ENCODE data around the gene FCF1.

Gene FCF1, protein sequence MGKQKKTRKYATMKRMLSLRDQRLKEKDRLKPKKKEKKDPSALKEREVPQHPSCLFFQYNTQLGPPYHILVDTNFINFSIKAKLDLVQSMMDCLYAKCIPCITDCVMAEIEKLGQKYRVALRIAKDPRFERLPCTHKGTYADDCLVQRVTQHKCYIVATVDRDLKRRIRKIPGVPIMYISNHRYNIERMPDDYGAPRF

GRCh38 chr14:74712499-74713394, at the start of gene FCF1, which contains the start of gene AREL1:
Gene FCF1, plus strand, starts transcription at chr14:74713144. Its CDS starts 54 bp downstream, at chr14:74713198.
Gene AREL1, minus strand, starts transcription at chr14:74713080. Its CDS starts 27,465 bp downstream, at chr14:74685615.
- DNase-seq (ENCODE audit: low read depth): peak; percentile 92
- TF ChIP-seq CTCF (IDR thresholded peaks at IDR 0.05; ENCODE audit: low read length, missing control alignments): no peak
- H3K4me3 ChIP-seq (replicated peaks; ENCODE audit: low read depth, low read length): peak within 1 kb of the TSS; percentile 74

- TF ChIP-seq CTCF (IDR thresholded peaks at IDR 0.05; ENCODE audit: low read length, missing control alignments): no peak
- DNase-seq (ENCODE audit: low read depth): no peak
- H3K4me3 ChIP-seq (replicated peaks; ENCODE audit: low read depth, low read length): no peak overlapping the region
Observed at GRCh38 chr14:74663884-74664283, 49.1 kb upstream of the FCF1 start.

GRCh38 chr14:74664717-74665116, 48.2 kb upstream of the FCF1 start:
- no peak overlapping the region for H3K4me3 ChIP-seq (replicated peaks; ENCODE audit: low read depth, low read length)
- DNase-seq (ENCODE audit: low read depth): no peak
- no peak for TF ChIP-seq CTCF (IDR thresholded peaks at IDR 0.05; ENCODE audit: low read length, missing control alignments)

GRCh38 chr14:74667758-74668157, 45.2 kb upstream of the FCF1 start:
- H3K4me3 ChIP-seq (replicated peaks; ENCODE audit: low read depth, low read length): no peak overlapping the region
- TF ChIP-seq CTCF (IDR thresholded peaks at IDR 0.05; ENCODE audit: low read length, missing control alignments): no peak
- DNase-seq (ENCODE audit: low read depth): peak; percentile 78

GRCh38 chr14:74669256-74669655, 43.7 kb upstream of the FCF1 start:
- no peak for DNase-seq (ENCODE audit: low read depth)
- H3K4me3 ChIP-seq (replicated peaks; ENCODE audit: low read depth, low read length): no peak overlapping the region
- TF ChIP-seq CTCF (IDR thresholded peaks at IDR 0.05; ENCODE audit: low read length, missing control alignments): no peak

DNA sequence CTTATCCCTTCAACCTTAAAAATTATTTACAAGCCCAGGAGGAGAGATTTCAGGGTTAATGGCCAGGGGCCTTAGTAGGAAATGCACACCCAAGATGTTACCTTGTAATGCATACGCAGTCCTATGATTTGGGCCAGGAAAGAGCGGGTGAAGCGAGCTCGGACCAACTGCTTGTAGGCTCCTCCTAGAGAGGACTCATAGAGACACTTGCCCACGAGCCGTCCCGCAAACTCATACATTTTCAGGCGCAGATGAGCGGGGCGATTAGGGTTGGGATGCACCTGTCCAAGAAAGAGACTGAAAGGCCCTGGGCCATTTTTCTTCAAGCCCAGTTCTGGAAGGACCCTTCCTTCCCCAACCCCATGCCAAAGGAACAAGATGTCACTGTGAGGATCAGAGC, 43.1 kb upstream of the FCF1 start:
- TF ChIP-seq CTCF (IDR thresholded peaks at IDR 0.05; ENCODE audit: low read length, missing control alignments): no peak
- H3K4me3 ChIP-seq (replicated peaks; ENCODE audit: low read depth, low read length): no peak overlapping the region
- DNase-seq (ENCODE audit: low read depth): no peak

All from fibroblast of pulmonary artery (primary cell).